Regular cardiac myocyte (primary cell): Measurements from ENCODE around the gene ITPRIP. TPM values are rescaled to one million over a fixed set of nuclear protein-coding genes. Genes with fewer than 3 reads are reported as not detected.

Source experiments
- total RNA-seq: library from RNA; depleted of rRNA; stranded (reverse); fragments of >200 nt; gene quantifications from 2 replicates; pipeline ENCODE4 v1.2.3, GENCODE V29; 2014

ITPRIP gene
- 19.7 and 52.1 TPM in 2 replicates for total RNA-seq

GRCh38 chr10:104337985-104338735 lies at the start of gene ITPRIP:
Gene ITPRIP (minus strand): TSS chr10:104338465. CDS start chr10:104316051, 22,414 bp downstream.

GRCh38 chr10:104353325-104354048 lies 15.2 kb upstream of the ITPRIP start, which contains the start of gene CFAP58:
Gene CFAP58 (plus strand): TSS chr10:104353833. CDS start chr10:104353898, 65 bp downstream.

GRCh38 chr10:104268713-104269645 lies 69.3 kb downstream of the ITPRIP start, which contains the start of gene GSTO2:
Gene GSTO2 (plus strand): TSS chr10:104269184. CDS start chr10:104274916, 5,732 bp downstream.

Other genes with a start within 250 kb of the ITPRIP start
- 11.3 and 14.4 TPM in 2 replicates for gene SFR1, start 216.3 kb downstream of the ITPRIP start, total RNA-seq
- gene CFAP43, start 106.1 kb downstream of the ITPRIP start, total RNA-seq: under 0.01 and 0.19 TPM in 2 replicates
- 255 and 337 TPM in 2 replicates for gene GSTO1, start 83.6 kb downstream of the ITPRIP start, total RNA-seq
- 2.3 and 2.5 TPM in 2 replicates for gene GSTO2, start 69.3 kb downstream of the ITPRIP start, total RNA-seq
- gene CFAP58, start 15.4 kb upstream of the ITPRIP start, total RNA-seq: 0.38 and 1.1 TPM in 2 replicates